Hepatocyte (in vitro differentiated cells): ENCODE measurements around the gene CCL19.

Experiments
- EZH2 ChIP-seq: fragments of 200-600 bp; sonication (generic); IDR thresholded peaks from 2 replicates; pipeline ENCODE4 v1.6.1; 2016; ENCODE audit warnings: antibody characterized with exemption, mild to moderate bottlenecking, borderline replicate concordance
- EZH2phosphoT487 ChIP-seq: fragments of 200-600 bp; sonication (generic); IDR thresholded peaks from one replicate; pipeline ENCODE4 v1.6.1; 2018; ENCODE audit warnings: antibody characterized with exemption, mild to moderate bottlenecking, low read depth, moderate library complexity; ENCODE audit not compliant: unreplicated experiment, severe bottlenecking
- TF ChIP-seq, protein P1 (sequence below): fragments of 200-600 bp; sonication (generic); IDR thresholded peaks from 2 replicates; pipeline ENCODE4 v1.5.1; 2016; ENCODE audit warnings: antibody characterized with exemption, mild to moderate bottlenecking; ENCODE audit not compliant: poor library complexity

DNA sequence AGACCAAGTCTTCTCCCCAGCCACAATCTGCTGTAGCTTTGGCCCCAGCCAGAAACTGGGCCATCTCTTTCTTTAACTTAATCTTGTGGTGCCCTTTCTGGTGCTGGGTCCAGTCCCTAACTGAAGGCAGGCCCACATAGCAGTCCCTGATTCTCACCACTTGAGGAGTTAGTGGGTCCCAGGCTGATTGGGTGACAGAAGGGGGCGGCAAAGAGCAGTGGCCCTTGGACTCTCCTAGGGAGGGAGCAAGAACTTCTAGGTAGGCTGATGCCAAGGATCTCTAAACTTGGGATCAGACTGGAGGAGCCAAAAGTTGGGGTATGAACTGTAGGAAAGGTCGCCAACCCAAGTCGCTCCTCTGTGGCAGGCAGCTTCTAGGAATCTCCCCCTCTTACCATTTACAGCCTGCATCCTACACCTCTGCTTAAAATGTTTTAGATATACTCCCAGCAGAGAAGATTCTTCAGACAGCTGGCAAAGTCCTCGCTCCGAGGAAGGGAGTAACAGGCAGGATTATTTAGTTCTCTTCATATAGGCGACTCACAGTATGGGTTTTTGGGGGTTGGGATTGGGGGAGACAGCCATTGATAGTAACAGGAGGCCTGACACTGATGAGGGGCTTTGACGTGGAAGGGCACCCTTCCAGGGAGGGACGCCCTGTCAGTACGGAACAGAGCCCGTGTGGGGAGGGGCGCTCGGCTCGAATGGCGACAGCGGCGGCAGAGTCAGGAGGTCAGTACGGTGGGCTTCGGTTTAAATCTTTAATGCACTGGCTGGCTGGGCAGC lies 26.6 kb downstream of the CCL19 start:
- TF ChIP-seq, protein P1, sequence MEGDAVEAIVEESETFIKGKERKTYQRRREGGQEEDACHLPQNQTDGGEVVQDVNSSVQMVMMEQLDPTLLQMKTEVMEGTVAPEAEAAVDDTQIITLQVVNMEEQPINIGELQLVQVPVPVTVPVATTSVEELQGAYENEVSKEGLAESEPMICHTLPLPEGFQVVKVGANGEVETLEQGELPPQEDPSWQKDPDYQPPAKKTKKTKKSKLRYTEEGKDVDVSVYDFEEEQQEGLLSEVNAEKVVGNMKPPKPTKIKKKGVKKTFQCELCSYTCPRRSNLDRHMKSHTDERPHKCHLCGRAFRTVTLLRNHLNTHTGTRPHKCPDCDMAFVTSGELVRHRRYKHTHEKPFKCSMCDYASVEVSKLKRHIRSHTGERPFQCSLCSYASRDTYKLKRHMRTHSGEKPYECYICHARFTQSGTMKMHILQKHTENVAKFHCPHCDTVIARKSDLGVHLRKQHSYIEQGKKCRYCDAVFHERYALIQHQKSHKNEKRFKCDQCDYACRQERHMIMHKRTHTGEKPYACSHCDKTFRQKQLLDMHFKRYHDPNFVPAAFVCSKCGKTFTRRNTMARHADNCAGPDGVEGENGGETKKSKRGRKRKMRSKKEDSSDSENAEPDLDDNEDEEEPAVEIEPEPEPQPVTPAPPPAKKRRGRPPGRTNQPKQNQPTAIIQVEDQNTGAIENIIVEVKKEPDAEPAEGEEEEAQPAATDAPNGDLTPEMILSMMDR, result peak; percentile 73
- TF ChIP-seq EZH2phosphoT487 (no peak), EZH2 (no peak)
